Measurements from ENCODE around the gene LSAMP. TPM values are rescaled to one million over a fixed set of nuclear protein-coding genes. Genes with fewer than 3 reads are reported as not detected.

LSAMP gene
- total and polyA plus RNA-seq, 2 donors (not counting 3 experiments of a cell fraction or from before 2014, with no cell fraction given), result not detected

DNA sequence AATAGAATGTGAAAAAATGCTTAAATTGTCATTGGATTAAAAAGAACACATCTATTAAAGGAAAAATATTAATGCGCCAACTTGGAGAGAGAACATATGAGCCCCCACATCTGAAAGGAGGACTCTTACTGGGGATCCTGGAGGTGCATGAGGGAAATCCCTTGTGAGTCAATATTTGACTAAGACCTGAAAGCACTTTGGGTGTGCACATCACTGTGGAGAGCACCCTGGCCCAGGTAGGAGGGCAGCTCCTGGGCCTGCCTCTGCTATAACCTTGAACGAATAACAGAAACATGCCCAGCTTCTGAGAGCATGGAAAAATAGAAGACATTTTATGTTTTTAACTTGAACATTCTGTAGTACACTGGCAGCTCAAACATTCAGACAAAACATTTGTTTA, 622.2 kb downstream of the LSAMP start:
- H3K9me1 ChIP-seq (replicated peaks; ENCODE audit: control insufficient read depth, extremely low read depth, insufficient read depth, low read length), result no peaks in the 10 kb centered on the region
- no peak overlapping the region for H3K9ac ChIP-seq (replicated peaks; ENCODE audit: extremely low read depth, insufficient read depth, low read length)
- no peaks in the 10 kb centered on the region for H3K9me3 ChIP-seq (replicated peaks; ENCODE audit: control insufficient read depth, insufficient read depth, low read length)
- dilution Hi-C loops (cut with MboI; ENCODE audit: extremely low pct_ligation_motif_present, low sequenced_read_pairs), result no loop called here
- H2AFZ ChIP-seq (ENCODE audit: low read depth, low read length), result no peak overlapping the region
- BruUV-seq (replicated peaks), result no TSS peak
- H3K79me2 ChIP-seq (ENCODE audit: control insufficient read depth, insufficient read depth, low read length), result no peaks in the 10 kb centered on the region
- H4K20me1 ChIP-seq (replicated peaks; ENCODE audit: control insufficient read depth, extremely low read depth, insufficient read depth, low read length), result no peaks in the 10 kb centered on the region
- TF ChIP-seq MYC (IDR thresholded peaks at IDR 0.05; ENCODE audit: low read depth, low read length), result no peak
- no peak for TF ChIP-seq POLR2A (IDR thresholded peaks at IDR 0.05; ENCODE audit: low read depth, low read length)
- TF ChIP-seq, protein P1, sequence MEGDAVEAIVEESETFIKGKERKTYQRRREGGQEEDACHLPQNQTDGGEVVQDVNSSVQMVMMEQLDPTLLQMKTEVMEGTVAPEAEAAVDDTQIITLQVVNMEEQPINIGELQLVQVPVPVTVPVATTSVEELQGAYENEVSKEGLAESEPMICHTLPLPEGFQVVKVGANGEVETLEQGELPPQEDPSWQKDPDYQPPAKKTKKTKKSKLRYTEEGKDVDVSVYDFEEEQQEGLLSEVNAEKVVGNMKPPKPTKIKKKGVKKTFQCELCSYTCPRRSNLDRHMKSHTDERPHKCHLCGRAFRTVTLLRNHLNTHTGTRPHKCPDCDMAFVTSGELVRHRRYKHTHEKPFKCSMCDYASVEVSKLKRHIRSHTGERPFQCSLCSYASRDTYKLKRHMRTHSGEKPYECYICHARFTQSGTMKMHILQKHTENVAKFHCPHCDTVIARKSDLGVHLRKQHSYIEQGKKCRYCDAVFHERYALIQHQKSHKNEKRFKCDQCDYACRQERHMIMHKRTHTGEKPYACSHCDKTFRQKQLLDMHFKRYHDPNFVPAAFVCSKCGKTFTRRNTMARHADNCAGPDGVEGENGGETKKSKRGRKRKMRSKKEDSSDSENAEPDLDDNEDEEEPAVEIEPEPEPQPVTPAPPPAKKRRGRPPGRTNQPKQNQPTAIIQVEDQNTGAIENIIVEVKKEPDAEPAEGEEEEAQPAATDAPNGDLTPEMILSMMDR (IDR thresholded peaks at IDR 0.05; ENCODE audit: extremely low read depth in 1 of 2, insufficient read depth in 1 of 2, low read depth in 1 of 2, low read length in 2 of 2), result no peak
- TF ChIP-seq EZH2 (IDR thresholded peaks at IDR 0.05; ENCODE audit: borderline replicate concordance, low read depth, low read length, severe bottlenecking), result no peak
- TF ChIP-seq POLR2AphosphoS5 (IDR thresholded peaks at IDR 0.05; ENCODE audit: insufficient read depth, low read depth, low read length), result no peak
- no peak for TF ChIP-seq MAX (IDR thresholded peaks at IDR 0.05; ENCODE audit: insufficient read depth, insufficient read length)
- no peak for TF ChIP-seq GATA2 (IDR thresholded peaks at IDR 0.05; ENCODE audit: insufficient read depth, insufficient read length, low read depth, low read length)
- TF ChIP-seq JUN (IDR thresholded peaks at IDR 0.05; ENCODE audit: borderline replicate concordance, insufficient read depth, insufficient read length, low read depth), result no peak
- TF ChIP-seq FOS (IDR thresholded peaks at IDR 0.05; ENCODE audit: borderline replicate concordance, insufficient read depth, low read length), result no peak
- H3K36me3 ChIP-seq (ENCODE audit: control insufficient read depth in 2 of 2, extremely low read depth in 1 of 2, insufficient read depth in 2 of 2, low read length in 2 of 2), result no peaks in the 10 kb centered on the region
- peaks cover 0 to 3% of the 10 kb centered on the region in 2 experiments for H3K27me3 ChIP-seq (ENCODE audit: control insufficient read depth in 2 of 2, insufficient read depth in 2 of 2, low read length in 2 of 2)
- no peak overlapping the region for H3K27ac ChIP-seq (ENCODE audit: insufficient read depth, low read depth, low read length)
- H3K4me3 ChIP-seq (replicated peaks in 1 of 3; ENCODE audit: insufficient read depth in 1 of 3, low read depth in 1 of 3, low read length in 3 of 3), result no peak overlapping the region
- CTCF ChIA-PET, result interaction anchor here (1.7 to 2.6 kb wide), 2 partner anchors 8 to 13 kb away, joined by 9 to 17 read pairs; no protein-coding TSS in a partner anchor
- FAIRE-seq (no peak), DNase-seq (ENCODE audit: low read depth, low spot score) (no peak)
- POLR2A ChIA-PET, result interaction anchor here (0.6 kb wide), 1 partner anchor 10 kb away, joined by 3 read pairs; no protein-coding TSS in a partner anchor
- H3K4me2 ChIP-seq (ENCODE audit: insufficient read depth, low read length), result no peak overlapping the region
- no peaks in the 10 kb centered on the region for H3K4me1 ChIP-seq (ENCODE audit: control insufficient read depth, extremely low read depth, insufficient read depth, low read length)
- intact Hi-C loops (cut with micrococcal nuclease), result no loop called here
